Measurements from ENCODE around the gene EDEM2. TPM values are rescaled to one million over a fixed set of nuclear protein-coding genes. Genes with fewer than 3 reads are reported as not detected.
"Not testable (repeated sequence)": the region's sequence is repeated elsewhere in the genome, so short reads cannot be mapped to it uniquely, and the experiment has no call there.

Gene EDEM2
- total RNA-seq, 1 donor from 2014 or later, result 24.4 TPM

GRCh38 chr20:35191419-35192117 lies 44.4 kb upstream of the EDEM2 start:
- Mint-ChIP-seq H3K27ac (no peak overlapping the region), H3K36me3 (ENCODE audit: low read depth) (peaks cover 6% of the 10 kb centered on the region), H3K4me1 (no peaks in the 10 kb centered on the region), H3K9me3 (peaks cover 4% of the 10 kb centered on the region), H3K4me3 (no peak overlapping the region), H3K27me3 (no peaks in the 10 kb centered on the region)
- DNase-seq (no peak), ATAC-seq (ENCODE audit: low read depth) (no peak)
- ChIA-PET POLR2A (no interaction called here), CTCF (no interaction called here)
- no peak for TF ChIP-seq CTCF (IDR thresholded peaks at IDR 0.05)
- intact Hi-C loops (cut with micrococcal nuclease), result no loop called here

- H3K27me3 Mint-ChIP-seq, result no peaks in the 10 kb centered on the region
- POLR2A ChIA-PET, result no interaction called here
- CTCF ChIA-PET, result no interaction called here
Measured at GRCh38 chr20:35190556-35190955, 43.4 kb upstream of the EDEM2 start.

DNA sequence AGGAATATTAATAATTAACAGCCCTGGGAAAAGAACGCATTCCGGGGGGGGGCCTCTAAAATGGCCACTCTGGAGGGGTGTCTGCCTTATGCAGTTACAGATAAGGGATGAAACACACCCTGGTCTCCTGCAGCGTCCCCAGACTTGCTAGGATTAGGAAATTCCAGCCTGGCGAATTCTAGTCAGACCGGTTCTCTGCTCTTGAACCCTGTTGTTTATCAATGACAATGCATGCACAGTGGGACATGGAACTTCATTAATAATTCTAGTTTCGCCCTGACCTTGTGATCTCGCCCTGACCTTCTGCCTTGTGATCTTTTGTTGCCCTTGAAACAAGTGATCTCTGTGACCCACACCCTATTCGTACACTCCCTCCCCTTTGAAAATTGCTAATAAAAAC lies 42.1 kb upstream of the EDEM2 start:
- POLR2A ChIA-PET; DNase-seq; intact Hi-C loops (cut with micrococcal nuclease); ATAC-seq (ENCODE audit: low read depth); H3K36me3 Mint-ChIP-seq (ENCODE audit: low read depth); H3K4me1 Mint-ChIP-seq; H3K27me3 Mint-ChIP-seq; CTCF ChIA-PET; H3K9me3 Mint-ChIP-seq; H3K4me3 Mint-ChIP-seq; H3K27ac Mint-ChIP-seq: not testable (repeated sequence)

More at GRCh38 chr20:35190556-35190955, 43.4 kb upstream of the EDEM2 start:
- H3K4me3 Mint-ChIP-seq, result no peak overlapping the region
- no peaks in the 10 kb centered on the region for H3K9me3 Mint-ChIP-seq
- H3K27ac Mint-ChIP-seq, result no peak overlapping the region
- peaks cover 2% of the 10 kb centered on the region for H3K36me3 Mint-ChIP-seq (ENCODE audit: low read depth)
- DNase-seq (no peak), ATAC-seq (ENCODE audit: low read depth) (no peak)
- intact Hi-C loops (cut with micrococcal nuclease), result no loop called here
- no peak for TF ChIP-seq CTCF (IDR thresholded peaks at IDR 0.05)
- H3K4me1 Mint-ChIP-seq, result no peaks in the 10 kb centered on the region

DNA sequence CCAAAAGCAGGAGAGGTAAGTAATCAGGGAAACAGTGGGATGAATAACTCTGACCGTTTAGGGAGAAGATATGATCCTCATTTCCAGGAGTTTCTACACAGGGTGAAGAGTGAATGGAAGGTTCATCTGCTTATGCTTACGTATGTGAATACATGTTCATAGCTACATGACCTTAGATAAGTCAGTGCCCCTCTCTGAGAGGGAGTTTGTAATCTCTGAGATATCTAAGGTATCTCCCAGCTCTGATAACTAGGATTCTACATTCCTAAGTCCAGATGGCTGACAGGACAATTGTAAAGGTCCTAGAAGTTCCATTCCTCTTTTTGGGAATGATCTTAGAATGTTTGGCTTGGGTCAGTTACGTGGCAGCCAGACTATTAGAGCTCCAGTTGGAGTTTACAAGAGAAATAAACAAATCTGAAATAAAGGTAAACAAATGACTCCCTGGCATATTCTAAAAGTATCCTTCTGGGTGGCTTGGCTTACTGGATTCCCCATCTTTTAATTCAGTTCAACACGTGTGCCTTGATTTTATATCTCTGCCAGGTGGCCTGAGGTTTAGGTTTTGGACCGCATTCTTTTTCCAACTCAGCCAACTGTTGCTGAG lies 40.6 kb upstream of the EDEM2 start:
- intact Hi-C loops (cut with micrococcal nuclease), result no loop called here
- Mint-ChIP-seq H3K4me3 (no peak overlapping the region), H3K4me1 (no peaks in the 10 kb centered on the region), H3K27ac (no peak overlapping the region), H3K27me3 (no peaks in the 10 kb centered on the region), H3K36me3 (ENCODE audit: low read depth) (no peaks in the 10 kb centered on the region), H3K9me3 (peaks cover 3% of the 10 kb centered on the region)
- POLR2A ChIA-PET, result interaction anchor here (0.5 kb wide), 1 partner anchor 267 kb away, joined by 4 read pairs; no protein-coding TSS in a partner anchor
- no peak for TF ChIP-seq CTCF (IDR thresholded peaks at IDR 0.05)
- CTCF ChIA-PET, result no interaction called here
- DNase-seq (no peak), ATAC-seq (ENCODE audit: low read depth) (no peak)

- intact Hi-C loops (cut with micrococcal nuclease); H3K4me1 Mint-ChIP-seq; H3K4me3 Mint-ChIP-seq; H3K27ac Mint-ChIP-seq; CTCF ChIA-PET; H3K27me3 Mint-ChIP-seq; H3K9me3 Mint-ChIP-seq; DNase-seq; H3K36me3 Mint-ChIP-seq (ENCODE audit: low read depth); ATAC-seq (ENCODE audit: low read depth): not testable (repeated sequence)
- POLR2A ChIA-PET, result interaction anchor here (0.6 kb wide), 1 partner anchor 752 kb away, joined by 3 read pairs; no protein-coding TSS in a partner anchor
Measured at GRCh38 chr20:35186691-35187289, 39.7 kb upstream of the EDEM2 start.

DNA sequence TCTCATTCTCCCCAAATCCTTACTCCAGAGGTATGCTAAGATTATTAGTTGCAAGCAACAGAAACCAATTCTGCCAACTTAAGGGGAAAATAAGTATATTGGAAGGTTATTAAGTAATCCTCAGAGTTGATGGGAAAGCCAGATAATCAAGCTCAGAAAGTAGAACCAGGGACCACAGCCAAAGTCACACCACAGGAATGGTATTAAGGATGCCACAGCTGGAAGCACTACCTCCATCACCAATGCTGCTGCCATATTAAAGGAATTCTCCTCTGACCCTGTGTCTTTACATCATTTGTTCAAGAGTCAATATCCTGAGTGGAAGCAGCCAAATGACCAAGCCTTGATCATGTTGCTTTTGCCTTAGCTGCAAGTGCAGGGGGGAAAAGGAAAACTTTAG lies 34.6 kb upstream of the EDEM2 start:
- intact Hi-C loops (cut with micrococcal nuclease), result no loop called here
- ATAC-seq (ENCODE audit: low read depth), result no peak
- no peaks in the 10 kb centered on the region for H3K4me1 Mint-ChIP-seq
- no peak for DNase-seq
- H3K4me3 Mint-ChIP-seq, result no peak overlapping the region
- no peaks in the 10 kb centered on the region for H3K36me3 Mint-ChIP-seq (ENCODE audit: low read depth)
- H3K9me3 Mint-ChIP-seq, result peaks cover 3% of the 10 kb centered on the region
- no peaks in the 10 kb centered on the region for H3K27me3 Mint-ChIP-seq
- TF ChIP-seq CTCF (IDR thresholded peaks at IDR 0.05), result no peak
- CTCF ChIA-PET, result no interaction called here
- H3K27ac Mint-ChIP-seq, result no peak overlapping the region
- POLR2A ChIA-PET, result no interaction called here
